Ovary (tissue), 3 donors: ENCODE results near the gene PUS3.

ENCODE experiments used
- CTCF ChIP-seq, 3 donors: fragments of 450-650 bp in 2 of 3; fragments of 200-600 bp in 1 of 3; IDR thresholded peaks; one replicate each; pipeline versions ENCODE4 v1.5.1 to v1.8.0; 2016 to 2022; ENCODE audit warnings: antibody characterized with exemption in 3 of 3, mild to moderate bottlenecking in 1 of 3
- POLR2A ChIP-seq: fragments of 450-650 bp; IDR thresholded peaks from one replicate; pipeline ENCODE4 v1.6.1; 2017; ENCODE audit warnings: antibody characterized with exemption, mild to moderate bottlenecking, moderate library complexity
- donor health status: DM: no; HTN: no; CAD: no.

GRCh38 chr11:125942771-125943428 is 39.9 kb upstream of the PUS3 start:
- TF ChIP-seq POLR2A (no peak), CTCF (IDR thresholded peaks at IDR 0.05) (no peak)
